Measurements from ENCODE around the gene NAA15. TPM values are rescaled to one million over a fixed set of nuclear protein-coding genes. Genes with fewer than 3 reads are reported as not detected.
"Not testable (repeated sequence)": the region's sequence is repeated elsewhere in the genome, so short reads cannot be mapped to it uniquely, and the experiment has no call there.

Gene NAA15
- total RNA-seq, 4 donors from 2014 or later: 17.5 to 28.5 (median 20.5) TPM

DNA sequence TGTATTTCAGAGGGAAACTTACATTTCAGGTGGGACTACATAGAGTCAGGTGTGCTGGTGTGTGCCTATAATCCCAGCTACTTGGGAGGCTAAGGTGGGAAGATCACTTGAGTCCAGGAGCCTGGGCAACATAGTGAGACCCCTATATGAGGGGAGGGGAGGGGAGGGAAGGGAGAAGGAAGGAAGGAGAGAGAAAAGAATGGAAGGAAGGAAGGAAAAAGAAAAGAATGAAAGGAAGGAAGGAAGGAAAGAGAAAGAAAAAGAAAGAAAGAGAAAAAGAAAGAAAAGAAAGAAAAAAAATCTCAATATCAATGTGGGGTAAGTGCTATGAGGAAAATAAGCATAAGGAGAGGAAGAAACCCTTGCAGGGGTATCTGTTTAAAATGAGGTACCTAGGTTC lies 109.0 kb downstream of the NAA15 start:
- no peak overlapping the region for H3K4me3 ChIP-seq (ENCODE audit: low read depth, poor library complexity, severe bottlenecking)
- no peak for TF ChIP-seq POLR2A (IDR thresholded peaks at IDR 0.05)
- TF ChIP-seq CTCF (IDR thresholded peaks at IDR 0.05): no peak
- DNase-seq (ENCODE audit: low spot score in 2 of 2): no peak
- intact Hi-C loops (cut with DNase I; ENCODE audit: low total_unique reads): no loop called here

DNA sequence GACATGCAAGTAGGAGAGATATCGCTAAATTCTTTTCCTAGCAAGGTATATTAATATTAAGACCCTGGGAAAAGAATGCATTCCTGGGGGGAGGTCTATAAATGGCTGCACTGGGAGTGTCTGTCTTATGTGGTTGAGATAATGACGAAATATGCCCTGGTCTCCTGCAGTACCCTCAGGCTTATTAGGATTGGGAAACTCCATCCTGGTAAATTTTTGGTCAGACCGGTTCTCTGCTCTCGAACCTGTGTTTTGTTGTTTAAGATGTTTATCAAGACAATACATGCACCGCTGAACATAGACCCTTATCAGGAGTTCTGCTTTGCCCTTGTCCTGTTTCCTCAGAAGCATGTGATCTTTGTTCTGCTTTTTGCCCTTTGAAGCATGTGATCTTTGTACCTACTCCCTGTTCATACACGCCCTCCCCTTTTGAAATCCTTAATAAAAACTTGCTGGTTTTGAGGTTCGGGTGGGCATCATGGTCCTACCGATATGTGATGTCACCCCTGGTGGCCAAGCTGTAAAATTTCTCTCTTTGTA lies 113.4 kb downstream of the NAA15 start:
- 73 to 86% methylated on average over 8 of the region's 8 CpGs for WGBS, 2 donors
- DNase-seq (ENCODE audit: low spot score in 2 of 2); intact Hi-C loops (cut with DNase I; ENCODE audit: low total_unique reads); H3K4me3 ChIP-seq (ENCODE audit: low read depth, poor library complexity, severe bottlenecking): not testable (repeated sequence)

DNA sequence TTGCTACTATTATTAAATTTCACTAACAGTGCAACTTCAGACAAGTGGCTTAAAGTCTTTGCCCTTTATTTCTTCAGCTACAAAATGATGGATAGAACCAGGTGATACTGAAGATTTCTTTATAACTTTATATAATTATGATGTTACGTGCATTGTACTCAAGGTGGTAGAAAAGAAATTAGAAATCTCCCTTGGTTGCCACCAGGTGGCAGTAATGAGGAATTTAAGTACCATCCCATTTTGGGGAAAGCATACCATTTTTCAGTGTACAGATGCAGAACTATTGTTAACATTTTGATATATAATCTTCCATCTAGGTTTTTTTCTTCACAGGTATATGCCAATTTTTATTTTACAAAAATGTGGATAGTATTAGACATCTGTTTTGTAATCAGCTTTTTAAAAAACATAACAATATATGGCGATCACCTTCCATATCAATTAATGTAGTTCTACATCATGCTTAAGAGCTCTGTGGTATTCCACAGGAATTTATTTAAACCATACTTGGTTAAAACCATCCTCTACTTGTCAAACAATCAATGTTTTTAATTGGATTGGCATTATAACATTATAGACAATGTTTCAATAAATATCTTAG lies 114.9 kb downstream of the NAA15 start:
- H3K4me3 ChIP-seq (ENCODE audit: low read depth, poor library complexity, severe bottlenecking): no peak overlapping the region
- intact Hi-C loops (cut with DNase I; ENCODE audit: low total_unique reads): no loop called here
- TF ChIP-seq CTCF (IDR thresholded peaks at IDR 0.05): no peak
- TF ChIP-seq POLR2A (IDR thresholded peaks at IDR 0.05): no peak
- 87 to 91% methylated on average over 2 of the region's 2 CpGs for WGBS, 2 donors
- DNase-seq (ENCODE audit: low spot score in 2 of 2): no peak

GRCh38 chr4:139419388-139419914 lies 118.1 kb downstream of the NAA15 start:
- DNase-seq (ENCODE audit: low spot score in 2 of 2): peak in 1 of 2 donors; percentile 76
- TF ChIP-seq CTCF (IDR thresholded peaks at IDR 0.05) (no peak), POLR2A (IDR thresholded peaks at IDR 0.05) (no peak)
- no peak overlapping the region for H3K4me3 ChIP-seq (ENCODE audit: low read depth, poor library complexity, severe bottlenecking)
- intact Hi-C loops (cut with DNase I; ENCODE audit: low total_unique reads): no loop called here
- WGBS, 2 donors: 34 to 47% methylated on average over 2 of the region's 2 CpGs

DNA sequence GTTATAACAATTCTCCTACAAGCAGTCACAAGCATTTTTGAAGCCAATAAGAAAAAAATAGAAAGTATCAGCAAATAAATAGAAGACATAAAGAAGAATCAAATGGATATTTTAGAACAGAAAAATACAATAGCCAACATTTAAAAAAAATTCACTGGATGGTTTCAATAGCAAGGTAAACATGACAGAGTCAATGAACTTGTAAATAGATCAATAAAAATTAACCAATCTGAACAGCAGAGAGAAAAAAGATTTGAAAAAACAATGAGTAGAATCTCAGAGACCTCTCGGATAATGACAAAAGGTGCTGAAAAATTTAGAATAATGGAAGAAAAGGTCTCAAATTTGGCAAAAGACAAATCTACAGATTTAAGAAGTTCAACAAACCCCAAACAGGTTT lies 119.3 kb downstream of the NAA15 start:
- 97 to 100% methylated on average over 1 of the region's 1 CpG for WGBS, 2 donors
- DNase-seq (ENCODE audit: low spot score in 2 of 2): no peak
- H3K4me3 ChIP-seq (ENCODE audit: low read depth, poor library complexity, severe bottlenecking): no peak overlapping the region
- intact Hi-C loops (cut with DNase I; ENCODE audit: low total_unique reads): no loop called here
- TF ChIP-seq POLR2A (IDR thresholded peaks at IDR 0.05): no peak
- no peak for TF ChIP-seq CTCF (IDR thresholded peaks at IDR 0.05)

GRCh38 chr4:139436122-139436521 lies 134.8 kb downstream of the NAA15 start:
- no peak overlapping the region for H3K4me3 ChIP-seq (ENCODE audit: low read depth, poor library complexity, severe bottlenecking)
- TF ChIP-seq POLR2A (IDR thresholded peaks at IDR 0.05) (no peak), CTCF (IDR thresholded peaks at IDR 0.05) (no peak)
- 97 to 98% methylated on average over 23 of the region's 23 CpGs for WGBS, 2 donors
- no peak for DNase-seq (ENCODE audit: low spot score in 2 of 2)
- intact Hi-C loops (cut with DNase I; ENCODE audit: low total_unique reads): no loop called here

Data from lower leg skin (tissue), 4 donors.